ENCODE measurements around the gene PRR33.

Gene PRR33

GRCh38 chr11:1916132-1916985 is 24.7 kb upstream of the PRR33 start:
- no peak for DNase-seq

- no peak for DNase-seq
These were observed 24.1 kb upstream of the PRR33 start for GRCh38 chr11:1915795-1916131.

- no peak for DNase-seq
These were observed 21.8 kb upstream of the PRR33 start for GRCh38 chr11:1913271-1914060.

GRCh38 chr11:1912289-1912878 is 20.7 kb upstream of the PRR33 start:
- DNase-seq: no peak

GRCh38 chr11:1909524-1909923 is 17.8 kb upstream of the PRR33 start:
- DNase-seq: no peak

- no peak for DNase-seq
These were observed 16.9 kb upstream of the PRR33 start for GRCh38 chr11:1908618-1909017.

GRCh38 chr11:1906611-1907423 is 15.1 kb upstream of the PRR33 start:
- DNase-seq: no peak

GRCh38 chr11:1906181-1906580 is 14.5 kb upstream of the PRR33 start:
- no peak for DNase-seq

- no peak for DNase-seq
These were observed 8.0 kb upstream of the PRR33 start for GRCh38 chr11:1899686-1900085.

- DNase-seq: no peak
These were observed 7.4 kb upstream of the PRR33 start for GRCh38 chr11:1899090-1899489.

- no peak for DNase-seq
These were observed 5.2 kb upstream of the PRR33 start for GRCh38 chr11:1896923-1897322.

GRCh38 chr11:1896468-1896867 is 4.8 kb upstream of the PRR33 start:
- DNase-seq: no peak

- no peak for DNase-seq
These were observed 3.1 kb upstream of the PRR33 start for GRCh38 chr11:1894759-1895158.

- no peak for DNase-seq
These were observed 2.1 kb upstream of the PRR33 start for GRCh38 chr11:1893581-1894359.

- no peak for DNase-seq
These were observed 863 bp upstream of the PRR33 start for GRCh38 chr11:1892558-1892957.

- no peak for DNase-seq
These were observed 421 bp upstream of the PRR33 start for GRCh38 chr11:1892116-1892515.

- no peak for DNase-seq
These were observed 552 bp downstream of the PRR33 start for GRCh38 chr11:1890856-1891830.

- peak; percentile 43 for DNase-seq
These were observed 1.5 kb downstream of the PRR33 start for GRCh38 chr11:1889941-1890855.

GRCh38 chr11:1889224-1889930 is 2.3 kb downstream of the PRR33 start:
- peak; percentile 90 for DNase-seq

Measured in CD4-positive, alpha-beta T cell treated with Interleukin-6 for 4 hours (primary cell).